GM12872 (cell line): ENCODE measurements around the gene UBC.

Experiments
- CTCF ChIP-seq: IDR thresholded peaks from 3 replicates; pipeline ENCODE4 v1.5.1; 2011; ENCODE audit warnings: low read depth, mild to moderate bottlenecking, low read length, moderate library complexity; ENCODE audit not compliant: insufficient read depth

UBC gene

GRCh38 chr12:124921200-124922031 is 7.0 kb upstream of the UBC start:
- no peak for TF ChIP-seq CTCF

GRCh38 chr12:124920353-124920935 is 6.0 kb upstream of the UBC start:
- TF ChIP-seq CTCF, result no peak

- TF ChIP-seq CTCF, result no peak
Measured at GRCh38 chr12:124919521-124920352, 5.3 kb upstream of the UBC start.

GRCh38 chr12:124917841-124918621 is 3.6 kb upstream of the UBC start:
- TF ChIP-seq CTCF, result no peak

GRCh38 chr12:124917135-124917840 is 2.8 kb upstream of the UBC start:
- no peak for TF ChIP-seq CTCF

- no peak for TF ChIP-seq CTCF
Measured at GRCh38 chr12:124916374-124917134, 2.1 kb upstream of the UBC start.
